H1 (cell line): ENCODE measurements around the gene SLX4. TPM values are rescaled to one million over a fixed set of nuclear protein-coding genes. Genes with fewer than 3 reads are reported as not detected.

ENCODE experiments used
- CTCF ChIA-PET: fragments of 300-600 bp; sonication (Branson Sonifier 250); formaldehyde crosslinking; loops from one replicate; lab custom pipeline; 2021; ENCODE audit not compliant: partially characterized antibody; lab: Charles Lee
- POLR2A ChIA-PET: fragments of 300-600 bp; sonication (Branson Sonifier 250); formaldehyde crosslinking; loops from one replicate; lab custom pipeline; 2021; ENCODE audit warnings: inconsistent platforms; ENCODE audit not compliant: partially characterized antibody; lab: Charles Lee
- DNase-seq, 2 experiments: peaks; one replicate each; pipeline versions ENCODE4 v3.0.0 to v3.0.0-alpha.2; 2010 to 2022; ENCODE audit warnings: low spot score in 2 of 2, low read depth in 1 of 2, mixed read lengths in 1 of 2
- FAIRE-seq: peaks from 2 replicates; lab custom pipeline; 2011; peaks lifted over from hg19 to GRCh38; lab: Jason Lieb, UNC
- H2AFZ ChIP-seq: 2 replicates; pipeline ENCODE4 v1.8.1; 2012; ENCODE audit warnings: low read length, inconsistent platforms
- H2AK5ac ChIP-seq: 2 replicates; pipeline ENCODE4 v1.6.1; 2013; ENCODE audit warnings: low read depth, low read length
- H2BK120ac ChIP-seq: replicated peaks from 2 replicates; pipeline ENCODE3; 2013; ENCODE audit warnings: low read depth, low read length, inconsistent platforms
- H2BK12ac ChIP-seq: 2 replicates; pipeline ENCODE4 v1.6.1; 2013; ENCODE audit warnings: low read depth, low read length
- H2BK15ac ChIP-seq: 2 replicates; pipeline ENCODE4 v1.6.1; 2013; ENCODE audit warnings: low read length
- H2BK20ac ChIP-seq: 2 replicates; pipeline ENCODE4 v1.6.1; 2013; ENCODE audit warnings: low read length
- H2BK5ac ChIP-seq: 2 replicates; pipeline ENCODE4 v1.6.1; 2013; ENCODE audit warnings: low read depth, low read length
- H3K14ac ChIP-seq: 2 replicates; pipeline ENCODE4 v1.6.1; 2013; ENCODE audit warnings: inconsistent platforms; ENCODE audit not compliant: insufficient read length
- H3K18ac ChIP-seq: 2 replicates; pipeline ENCODE4 v1.6.1; 2013; ENCODE audit warnings: low read length; ENCODE audit errors: extremely low read depth
- H3K23ac ChIP-seq: 2 replicates; pipeline ENCODE4 v1.6.1; 2013; ENCODE audit warnings: inconsistent platforms; ENCODE audit not compliant: insufficient read length
- H3K23me2 ChIP-seq: 2 replicates; pipeline ENCODE4 v1.6.1; 2013; ENCODE audit warnings: low read depth, low read length
- H3K27ac ChIP-seq: 2 replicates; pipeline ENCODE4 v1.6.1; 2011; ENCODE audit warnings: low read depth, low read length, inconsistent platforms
- H3K27me3 ChIP-seq, 4 experiments: replicated peaks in 1 of 4; 1 replicate in 1 of 4; 2 replicates in 3 of 4; pipeline versions ENCODE4 v1.6.1 to v1.8.1; 2011 to 2013; ENCODE audit warnings: low read length in 3 of 4, mild to moderate bottlenecking in 3 of 4, inconsistent platforms in 2 of 4, mixed read lengths in 2 of 4, moderate library complexity in 1 of 4; ENCODE audit not compliant: control insufficient read depth in 3 of 4, insufficient read depth in 3 of 4; ENCODE audit errors: extremely low read depth in 1 of 4
- H3K36me3 ChIP-seq, 4 experiments: 2 replicates each; pipeline versions ENCODE4 v1.6.1 to v1.8.1; 2011 to 2013; ENCODE audit warnings: mild to moderate bottlenecking in 4 of 4, low read length in 3 of 4, moderate library complexity in 2 of 4, control low read depth in 1 of 4, inconsistent platforms in 1 of 4; ENCODE audit not compliant: insufficient read depth in 4 of 4, control insufficient read depth in 2 of 4
- H3K4ac ChIP-seq: replicated peaks from 2 replicates; pipeline ENCODE3; 2013; ENCODE audit warnings: low read length, low read depth, mixed read lengths, inconsistent platforms; ENCODE audit not compliant: insufficient read length
- H3K4me1 ChIP-seq, 4 experiments: replicated peaks in 1 of 4; 1 replicate in 1 of 4; 2 replicates in 3 of 4; pipeline versions ENCODE4 v1.6.1 to v1.8.1; 2011 to 2013; ENCODE audit warnings: low read length in 3 of 4, inconsistent platforms in 2 of 4, mixed read lengths in 1 of 4; ENCODE audit not compliant: insufficient read depth in 4 of 4, control insufficient read depth in 3 of 4
- H3K4me2 ChIP-seq, 2 experiments: 2 replicates each; pipeline versions ENCODE4 v1.6.1 to v1.8.1; 2011 to 2013; ENCODE audit warnings: low read depth in 2 of 2, low read length in 2 of 2, control low read depth in 1 of 2, inconsistent platforms in 1 of 2, mild to moderate bottlenecking in 1 of 2; ENCODE audit not compliant: insufficient read depth in 1 of 2
- H3K4me3 ChIP-seq, 4 experiments: fragments of 200-600, 300-600 bp in 1 of 4; sonication (generic), shearing (Covaris generic), sonication (Bioruptor Twin) in 1 of 4; 2 replicates each; pipeline versions ENCODE4 v1.5.1 to v1.8.1; 2011 to 2016; ENCODE audit warnings: low read length in 4 of 4, low read depth in 3 of 4, control low read depth in 2 of 4, inconsistent platforms in 2 of 4, mild to moderate bottlenecking in 2 of 4, mixed read lengths in 1 of 4, moderate library complexity in 1 of 4; ENCODE audit not compliant: insufficient read depth in 2 of 4; ENCODE audit errors: extremely low read depth in 1 of 4
- H3K56ac ChIP-seq: replicated peaks from 2 replicates; pipeline ENCODE3; 2013; ENCODE audit warnings: low read depth, mild to moderate bottlenecking, mixed read lengths, low read length, inconsistent platforms; ENCODE audit not compliant: insufficient read length
- H3K79me1 ChIP-seq: 2 replicates; pipeline ENCODE4 v1.6.1; 2013; ENCODE audit warnings: low read depth, low read length, control low read depth
- H3K79me2 ChIP-seq, 2 experiments: 2 replicates each; pipeline versions ENCODE4 v1.6.1 to v1.8.1; 2012 to 2013; ENCODE audit warnings: low read length in 2 of 2, mild to moderate bottlenecking in 2 of 2, inconsistent platforms in 1 of 2; ENCODE audit not compliant: insufficient read depth in 2 of 2, control insufficient read depth in 1 of 2
- H3K9ac ChIP-seq, 4 experiments: replicated peaks in 1 of 4; 1 replicate in 1 of 4; 2 replicates in 3 of 4; pipeline versions ENCODE4 v1.6.1 to v1.8.1; 2011 to 2013; ENCODE audit warnings: low read depth in 3 of 4, low read length in 3 of 4, control low read depth in 2 of 4, mild to moderate bottlenecking in 2 of 4, moderate library complexity in 2 of 4, inconsistent platforms in 1 of 4; ENCODE audit errors: extremely low read depth in 1 of 4
- H3K9me3 ChIP-seq, 2 experiments: 2 replicates each; pipeline versions ENCODE4 v1.6.1 to v1.8.1; 2012 to 2013; ENCODE audit warnings: mild to moderate bottlenecking in 2 of 2, moderate library complexity in 2 of 2, control low read depth in 1 of 2, inconsistent platforms in 1 of 2, low read depth in 1 of 2, low read length in 1 of 2, mixed read lengths in 1 of 2; ENCODE audit not compliant: insufficient read depth in 2 of 2
- H4K20me1 ChIP-seq, 2 experiments: replicated peaks in 1 of 2; 2 replicates each; pipeline versions ENCODE3 to v1.8.1; 2011 to 2013; ENCODE audit warnings: inconsistent platforms in 2 of 2, low read length in 2 of 2, mild to moderate bottlenecking in 1 of 2; ENCODE audit not compliant: insufficient read depth in 2 of 2, control insufficient read depth in 1 of 2
- H4K5ac ChIP-seq: 2 replicates; pipeline ENCODE4 v1.6.1; 2013; ENCODE audit warnings: low read length, low read depth, mixed read lengths, inconsistent platforms; ENCODE audit not compliant: insufficient read length
- H4K8ac ChIP-seq: 2 replicates; pipeline ENCODE4 v1.8.0; 2013; ENCODE audit warnings: mild to moderate bottlenecking, moderate library complexity, low read length, inconsistent platforms; ENCODE audit not compliant: insufficient read depth; ENCODE audit errors: extremely low read depth
- H4K91ac ChIP-seq: replicated peaks from 2 replicates; pipeline ENCODE3; 2013; ENCODE audit warnings: low read length, mixed read lengths, inconsistent platforms; ENCODE audit not compliant: insufficient read length
- GTF2F1 ChIP-seq: IDR thresholded peaks from 2 replicates; pipeline ENCODE4 v1.6.1; 2012; ENCODE audit warnings: low read depth, low read length, improper control_type of control experiment, borderline replicate concordance
- HDAC2 ChIP-seq, 2 experiments: fragments of 300-600 bp in 1 of 2; sonication (generic) in 1 of 2; IDR thresholded peaks; 2 replicates each; pipeline ENCODE4 v1.6.1; 2011 to 2012; ENCODE audit warnings: low read depth in 2 of 2, low read length in 2 of 2, mild to moderate bottlenecking in 2 of 2, moderate library complexity in 2 of 2, borderline replicate concordance in 1 of 2, inconsistent platforms in 1 of 2
- KDM5A ChIP-seq: fragments of 200-600 bp; IDR thresholded peaks from 2 replicates; pipeline ENCODE4 v1.7.1; 2012; ENCODE audit warnings: mild to moderate bottlenecking, low read length, inconsistent platforms, mixed read lengths
- RAD21 ChIP-seq, 2 experiments: IDR thresholded peaks in 1 of 2; conservative IDR thresholded peaks in 1 of 2; 2 replicates each; pipeline ENCODE4 v1.6.1; 2011; ENCODE audit warnings: low read depth in 2 of 2, low read length in 2 of 2, improper control_type of control experiment in 1 of 2, inconsistent platforms in 1 of 2, mild to moderate bottlenecking in 1 of 2, moderate library complexity in 1 of 2
- USF2 ChIP-seq: IDR thresholded peaks from 2 replicates; pipeline ENCODE4 v1.6.1; 2011; ENCODE audit warnings: low read length, improper control_type of control experiment
- WGBS, 2 experiments: shearing (Covaris generic) in 1 of 2; methylation state at CpG; one replicate each; pipeline versions ENCODE4 v1.1.6 to v1.1.7; 2013 to 2015; ENCODE audit warnings: low lambda C conversion rate in 2 of 2, mixed read lengths in 2 of 2, inconsistent platforms in 1 of 2, low coverage in 1 of 2, missing lambda C conversion rate in 1 of 2; ENCODE audit not compliant: insufficient replicate concordance in 2 of 2, insufficient coverage in 1 of 2, insufficient read length in 1 of 2; ENCODE audit errors: extremely low coverage in 1 of 2, missing lambda C conversion rate in 1 of 2; 5-methylcytosine and 5-hydroxymethylcytosine counted together
- polyA plus RNA-seq, 7 experiments: library from polyadenylated mRNA; depleted of rRNA in 3 of 7; stranded (reverse) in 5 of 7; unstranded in 2 of 7; fragments of >200 nt in 5 of 7; fragments of 200-250 nt in 2 of 7; gene quantifications; 1 replicate in 5 of 7; 2 replicates in 1 of 7; 4 replicates in 1 of 7; pipeline versions ENCODE4 v1.2.1 to v1.2.3, GENCODE V29; 2011 to 2013; ENCODE audit warnings: missing spikeins in 2 of 7, mixed read lengths in 2 of 7
- total RNA-seq: library from RNA; stranded (reverse); fragmentation: NEBNext Ultra II Directional; extraction: Animal tissue kit (Norgen Biotek cat#: 25700); gene quantifications from 2 replicates; pipeline ENCODE4 v1.2.1, GENCODE V29; 2021

Gene SLX4
- total and polyA plus RNA-seq, 2 of the 8 experiments (the other 6 are each of a cell fraction or from before 2014, with no cell fraction given): 4.4 to 11.4 TPM

GRCh38 chr16:3595110-3595486 lies 16.3 kb downstream of the SLX4 start:
- Histone ChIP-seq H4K20me1 (peaks cover 0 to 3% of the 10 kb centered on the region in 2 experiments), H4K91ac (no peak overlapping the region), H3K9ac (no peak overlapping the region), H3K14ac (no peak overlapping the region), H3K4me3 (no peak overlapping the region), H3K4ac (no peak overlapping the region), H3K23ac (no peak overlapping the region), H4K5ac (no peak overlapping the region), H2BK20ac (no peak overlapping the region), H3K27me3 (no peaks in the 10 kb centered on the region), H3K18ac (no peak overlapping the region), H2BK12ac (no peak overlapping the region), H3K79me2 (no peaks in the 10 kb centered on the region), H4K8ac (no peak overlapping the region; the same call in 1 of the 2 replicates), H3K27ac (no peak overlapping the region), H3K4me2 (no peak overlapping the region), H2BK15ac (no peak overlapping the region), H3K23me2 (no peaks in the 10 kb centered on the region), H2AK5ac (no peak overlapping the region), H2AFZ (no peak overlapping the region), H2BK5ac (no peak overlapping the region), H3K36me3 (peaks cover 0 to 15% (median 12%) of the 10 kb centered on the region in 4 experiments; a peak in 6 of 8 replicates), H2BK120ac (no peak overlapping the region), H3K56ac (no peak overlapping the region), H3K9me3 (peaks cover 10 to 11% of the 10 kb centered on the region in 2 experiments), H3K4me1 (no peaks in the 10 kb centered on the region), H3K79me1 (no peaks in the 10 kb centered on the region; the same call in 1 of the 2 replicates)
- ChIA-PET POLR2A (no interaction called here), CTCF (no interaction called here)
- FAIRE-seq (no peak), DNase-seq (no peak)
- WGBS, 2 experiments: 94% methylated on average over 10 of the region's 11 CpGs; no CpG with 5 or more reads in 1 of the 2 experiments
- TF ChIP-seq USF2 (no peak), HDAC2 (IDR thresholded peaks at IDR 0.05; ENCODE audit: borderline replicate concordance in 1 of 2, low read depth in 2 of 2, low read length in 2 of 2) (no peak), GTF2F1 (no peak), KDM5A (no peak), RAD21 (IDR thresholded peaks at IDR 0.05 in 1 of 2, conservative IDR thresholded peaks at IDR 0.05 in 1 of 2; ENCODE audit: low read depth in 2 of 2, low read length in 2 of 2) (no peak)
